SH-SY5Y (cell line): Measurements from ENCODE around the gene FOCAD.

Experiments used
- GATA2 ChIP-seq: IDR thresholded peaks from 2 replicates; pipeline ENCODE4 v1.6.1; 2011; ENCODE audit warnings: mild to moderate bottlenecking, low read depth, low read length
- GATA3 ChIP-seq: IDR thresholded peaks from 2 replicates; pipeline ENCODE4 v1.6.1; 2011; ENCODE audit warnings: low read depth, mild to moderate bottlenecking, low read length, moderate library complexity

DNA sequence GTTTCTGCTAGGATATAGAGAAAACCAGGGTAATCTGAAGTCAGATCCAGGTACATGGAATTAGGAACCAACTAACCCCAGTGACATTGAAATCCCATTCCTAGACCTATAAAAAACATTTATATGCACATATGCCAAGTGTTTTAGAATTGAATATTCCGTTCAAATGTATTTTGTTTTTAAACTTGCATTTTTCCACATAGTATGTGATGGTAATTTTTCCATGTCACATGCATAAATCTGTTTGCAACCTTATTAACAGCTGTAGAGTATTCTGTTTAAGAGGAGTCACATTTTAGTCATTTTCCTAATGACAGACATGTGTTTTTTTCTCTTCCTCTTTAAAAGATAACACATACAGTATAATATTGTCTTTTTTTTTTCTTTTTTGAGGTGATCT, 50.2 kb downstream of the FOCAD start:
- TF ChIP-seq GATA2 (no peak), GATA3 (no peak)
